IPS-15b (cell line): ENCODE data around the gene F10.
A peak's percentile ranks its signal among the peaks of the same experiment; 100 is the strongest.

Source experiments
- H3K27me3 ChIP-seq: one replicate; pipeline ENCODE4 v1.6.1; 2013; ENCODE audit warnings: low read length; ENCODE audit not compliant: control insufficient read depth, insufficient read depth
- H3K36me3 ChIP-seq: one replicate; pipeline ENCODE4 v1.6.1; 2013; ENCODE audit warnings: low read length; ENCODE audit not compliant: control insufficient read depth, insufficient read depth
- H3K4me1 ChIP-seq: one replicate; pipeline ENCODE4 v1.6.1; 2013; ENCODE audit warnings: mild to moderate bottlenecking, low read length; ENCODE audit not compliant: control insufficient read depth, insufficient read depth
- H3K4me3 ChIP-seq: one replicate; pipeline ENCODE4 v1.5.1; 2013; ENCODE audit warnings: low read depth, low read length
- H3K9ac ChIP-seq: one replicate; pipeline ENCODE4 v1.6.1; 2013; ENCODE audit warnings: low read depth, mild to moderate bottlenecking, low read length
- H3K9me3 ChIP-seq: one replicate; pipeline ENCODE4 v1.6.1; 2013; ENCODE audit warnings: mild to moderate bottlenecking, low read length; ENCODE audit not compliant: control insufficient read depth, insufficient read depth

F10 gene

DNA sequence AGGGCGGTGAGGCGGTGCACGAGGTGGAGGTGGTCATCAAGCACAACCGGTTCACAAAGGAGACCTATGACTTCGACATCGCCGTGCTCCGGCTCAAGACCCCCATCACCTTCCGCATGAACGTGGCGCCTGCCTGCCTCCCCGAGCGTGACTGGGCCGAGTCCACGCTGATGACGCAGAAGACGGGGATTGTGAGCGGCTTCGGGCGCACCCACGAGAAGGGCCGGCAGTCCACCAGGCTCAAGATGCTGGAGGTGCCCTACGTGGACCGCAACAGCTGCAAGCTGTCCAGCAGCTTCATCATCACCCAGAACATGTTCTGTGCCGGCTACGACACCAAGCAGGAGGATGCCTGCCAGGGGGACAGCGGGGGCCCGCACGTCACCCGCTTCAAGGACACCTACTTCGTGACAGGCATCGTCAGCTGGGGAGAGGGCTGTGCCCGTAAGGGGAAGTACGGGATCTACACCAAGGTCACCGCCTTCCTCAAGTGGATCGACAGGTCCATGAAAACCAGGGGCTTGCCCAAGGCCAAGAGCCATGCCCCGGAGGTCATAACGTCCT is 26.4 kb downstream of the F10 start:
- no peaks in the 10 kb centered on the region for H3K36me3 ChIP-seq
- peaks cover 10% of the 10 kb centered on the region for H3K27me3 ChIP-seq
- no peaks in the 10 kb centered on the region for H3K4me1 ChIP-seq
- no peak overlapping the region for H3K9ac ChIP-seq
- no peaks in the 10 kb centered on the region for H3K9me3 ChIP-seq
- no peak overlapping the region for H3K4me3 ChIP-seq

DNA sequence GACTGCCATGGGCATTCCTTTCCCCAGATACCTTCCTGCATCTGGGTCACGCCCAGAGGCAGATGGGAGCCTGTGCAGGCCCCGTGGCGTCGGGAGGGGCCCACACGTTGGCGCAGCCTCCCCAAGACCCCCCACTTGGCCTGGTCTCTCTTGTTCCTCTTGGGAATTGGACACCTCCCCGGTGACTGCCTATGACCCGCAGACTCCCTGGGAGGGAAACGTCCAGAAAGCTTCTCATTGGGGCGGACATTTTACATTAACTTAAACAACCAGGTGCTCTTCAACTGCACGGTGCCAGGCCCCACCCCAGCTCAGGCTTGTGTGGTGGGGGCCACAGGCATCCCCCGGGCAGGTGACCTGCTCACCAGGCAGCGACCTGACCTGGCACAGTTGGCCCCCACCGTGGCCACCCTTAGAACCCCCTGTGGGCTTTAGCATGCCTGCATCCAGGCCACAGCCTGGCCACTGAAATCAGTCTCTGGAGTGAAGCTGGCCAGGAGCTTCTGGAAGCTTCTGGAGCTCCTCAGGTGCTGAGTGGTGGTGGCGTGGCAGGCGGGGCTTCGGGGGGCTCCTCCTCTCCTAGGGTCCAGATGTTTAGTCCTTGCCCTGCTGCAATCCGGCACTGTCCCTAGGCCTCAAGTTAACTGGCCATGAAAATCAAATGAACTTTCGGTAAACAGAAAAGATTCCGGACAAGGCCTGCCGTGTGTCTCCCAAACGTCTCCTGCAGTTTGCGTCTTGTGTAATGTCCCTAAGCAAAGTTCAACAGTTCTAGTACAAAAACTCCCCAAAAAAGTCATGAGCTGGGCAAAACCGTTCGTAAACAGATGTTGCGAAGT is 27.3 kb downstream of the F10 start:
- Histone ChIP-seq H3K4me1 (peaks cover 4% of the 10 kb centered on the region), H3K27me3 (peaks cover 10% of the 10 kb centered on the region), H3K36me3 (no peaks in the 10 kb centered on the region), H3K9ac (no peak overlapping the region), H3K9me3 (no peaks in the 10 kb centered on the region), H3K4me3 (no peak overlapping the region)

DNA sequence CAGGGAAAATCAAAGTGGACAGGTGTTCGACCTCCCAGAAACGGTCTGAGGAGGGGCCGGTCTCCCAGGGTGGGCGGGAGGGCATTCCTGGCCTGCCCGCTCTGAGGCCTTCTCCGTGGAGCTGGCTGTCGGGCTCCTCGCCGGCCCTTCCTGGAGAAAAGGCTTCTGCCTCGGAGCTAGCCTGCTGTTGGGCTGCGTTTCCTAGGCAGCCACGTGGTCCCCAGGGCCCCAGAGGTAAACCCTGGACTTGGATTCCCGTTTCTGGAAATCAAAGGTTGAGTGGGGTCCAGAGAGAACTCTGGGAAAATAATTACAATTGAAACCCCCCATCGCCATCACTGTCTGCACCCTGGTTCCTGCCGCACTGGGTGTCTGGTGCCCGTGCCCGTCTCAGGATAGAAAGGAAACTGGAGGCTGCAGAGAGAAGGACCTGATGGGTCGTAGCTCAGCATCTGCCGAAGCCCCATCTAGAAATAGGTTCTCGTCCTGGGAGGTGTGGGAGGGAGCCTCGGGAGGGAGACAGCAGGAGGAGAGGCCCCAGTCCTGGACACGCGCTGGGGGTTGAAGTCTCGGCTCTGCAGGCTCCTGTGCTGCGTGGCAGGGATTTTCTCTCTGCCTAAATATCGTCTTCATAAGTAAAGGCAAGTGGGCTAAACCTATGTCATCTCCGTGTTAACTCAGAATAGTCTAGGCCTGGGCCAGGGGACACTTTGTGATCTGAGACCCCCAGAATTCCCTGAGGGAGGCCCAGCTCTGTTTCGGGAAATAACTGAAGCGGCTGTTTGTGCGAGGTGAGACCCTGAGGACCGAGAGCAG is 28.2 kb downstream of the F10 start:
- no peaks in the 10 kb centered on the region for H3K36me3 ChIP-seq

DNA sequence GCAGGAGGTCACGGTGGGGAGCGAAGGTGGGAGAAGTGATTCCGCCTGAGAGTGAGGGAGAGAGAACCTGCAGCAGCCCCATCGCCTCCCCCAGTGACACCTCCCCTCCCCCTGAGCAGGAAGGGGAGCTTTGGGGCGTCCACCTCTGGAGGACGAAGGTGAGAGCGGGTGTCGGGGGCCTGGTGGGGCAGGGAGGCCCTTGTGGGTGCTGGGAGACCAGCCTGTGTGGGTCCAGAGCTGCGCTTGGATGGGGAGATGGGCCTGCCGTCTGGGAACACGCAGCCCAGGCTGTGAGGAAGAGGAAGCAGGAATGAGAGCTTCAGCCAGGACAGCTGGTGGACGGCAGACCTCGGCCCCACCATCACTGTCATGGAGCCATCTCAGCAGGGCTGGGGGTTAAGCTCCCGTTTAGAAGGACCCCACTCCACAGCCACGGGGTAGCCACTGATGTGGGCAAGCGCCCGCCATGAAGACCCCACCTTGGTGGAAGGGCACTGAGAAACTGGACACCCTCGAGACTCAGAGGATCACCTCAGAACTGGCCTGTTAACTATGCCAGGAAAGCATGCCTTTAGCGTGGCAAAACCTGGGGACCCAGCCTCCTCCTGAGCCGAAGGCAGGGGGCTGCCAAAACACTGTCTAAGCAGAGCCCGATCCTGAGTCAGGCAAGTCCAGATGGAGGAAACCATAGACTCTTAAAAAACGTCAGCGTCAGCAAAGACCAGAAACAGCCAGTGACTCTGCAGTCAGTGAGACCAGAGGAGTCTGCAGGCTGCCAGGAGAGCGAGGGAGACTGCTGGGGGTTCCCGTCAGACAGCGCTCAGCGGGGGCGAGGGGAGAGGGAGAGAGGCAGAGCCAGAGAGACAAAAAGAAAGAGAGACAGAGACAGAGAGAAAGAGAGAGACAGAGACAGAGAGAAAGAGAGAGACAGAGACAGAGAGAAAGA is 29.4 kb downstream of the F10 start:
- no peak overlapping the region for H3K9ac ChIP-seq

More for the DNA sequence above, 28.2 kb downstream of the F10 start:
- Histone ChIP-seq H3K9me3 (no peaks in the 10 kb centered on the region), H3K4me1 (peaks cover 4% of the 10 kb centered on the region), H3K9ac (no peak overlapping the region), H3K27me3 (peaks cover 10% of the 10 kb centered on the region), H3K4me3 (no peak overlapping the region)

DNA sequence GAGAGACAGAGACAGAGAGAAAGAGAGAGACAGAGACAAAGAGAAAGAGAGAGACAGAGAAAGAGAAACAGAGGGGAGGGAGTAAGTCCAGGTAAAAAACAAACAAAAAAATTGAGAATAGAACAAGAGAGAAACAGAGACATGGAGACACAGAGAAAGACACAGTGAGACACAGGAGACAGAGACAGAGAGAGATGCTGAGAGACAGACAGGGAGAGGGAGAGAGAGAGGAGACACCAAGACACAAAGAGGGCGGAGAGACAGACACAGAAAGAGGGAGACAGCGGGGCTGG is 30.0 kb downstream of the F10 start:
- Histone ChIP-seq H3K9ac (peak overlapping the region; percentile 65), H3K27me3 (peaks cover 10% of the 10 kb centered on the region), H3K9me3 (no peaks in the 10 kb centered on the region), H3K36me3 (no peaks in the 10 kb centered on the region), H3K4me1 (peaks cover 4% of the 10 kb centered on the region), H3K4me3 (peak overlapping the region; percentile 53)

More for the DNA sequence above, 29.4 kb downstream of the F10 start:
- H3K4me1 ChIP-seq = peaks cover 4% of the 10 kb centered on the region
- no peak overlapping the region for H3K4me3 ChIP-seq
- peaks cover 10% of the 10 kb centered on the region for H3K27me3 ChIP-seq
- no peaks in the 10 kb centered on the region for H3K9me3 ChIP-seq
- H3K36me3 ChIP-seq = no peaks in the 10 kb centered on the region

DNA sequence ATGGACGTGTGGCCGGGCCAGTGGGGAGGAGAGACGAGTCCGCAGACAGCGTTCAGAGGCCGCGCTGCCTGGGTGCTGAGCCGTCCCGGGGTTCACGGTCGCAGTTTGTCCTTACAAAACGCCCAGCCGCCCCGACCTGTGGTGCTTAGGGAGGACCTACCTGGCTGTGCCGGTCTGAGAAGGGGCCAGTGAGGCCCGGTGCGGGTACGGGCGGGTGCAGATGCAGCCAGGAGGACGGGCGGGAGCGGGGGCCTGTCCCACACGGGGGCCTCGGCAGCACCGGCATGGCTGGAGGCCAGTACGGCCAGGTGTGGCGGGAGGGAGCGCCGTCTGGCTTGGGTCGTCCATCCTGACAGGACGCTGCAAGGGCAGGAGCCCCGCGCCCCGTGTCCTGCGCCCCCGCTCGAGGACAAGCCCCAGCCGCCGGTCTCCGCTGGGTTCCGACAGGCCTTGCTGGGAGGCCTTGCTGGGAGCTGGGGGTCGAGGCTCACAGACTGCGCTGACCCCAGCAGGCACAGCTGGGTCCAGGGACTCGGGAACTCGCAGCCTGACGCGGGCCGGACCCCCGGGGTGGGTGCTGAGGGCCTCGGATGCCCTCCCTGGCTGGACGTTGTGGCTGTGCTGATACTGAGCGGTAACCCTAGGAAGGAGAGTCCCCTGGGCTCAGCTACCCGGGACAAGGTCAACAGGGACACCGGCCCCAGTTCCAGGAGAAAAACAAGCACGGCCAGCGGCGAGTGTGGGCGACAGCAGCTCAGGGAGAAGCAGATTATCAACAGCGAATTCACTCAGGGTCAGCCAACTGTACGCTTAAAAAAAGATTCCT is 30.6 kb downstream of the F10 start:
- Histone ChIP-seq H3K4me3 (peak overlapping the region; percentile 53), H3K9ac (peak overlapping the region; percentile 65), H3K9me3 (no peaks in the 10 kb centered on the region), H3K36me3 (no peaks in the 10 kb centered on the region), H3K4me1 (peaks cover 5% of the 10 kb centered on the region), H3K27me3 (peaks cover 10% of the 10 kb centered on the region)

DNA sequence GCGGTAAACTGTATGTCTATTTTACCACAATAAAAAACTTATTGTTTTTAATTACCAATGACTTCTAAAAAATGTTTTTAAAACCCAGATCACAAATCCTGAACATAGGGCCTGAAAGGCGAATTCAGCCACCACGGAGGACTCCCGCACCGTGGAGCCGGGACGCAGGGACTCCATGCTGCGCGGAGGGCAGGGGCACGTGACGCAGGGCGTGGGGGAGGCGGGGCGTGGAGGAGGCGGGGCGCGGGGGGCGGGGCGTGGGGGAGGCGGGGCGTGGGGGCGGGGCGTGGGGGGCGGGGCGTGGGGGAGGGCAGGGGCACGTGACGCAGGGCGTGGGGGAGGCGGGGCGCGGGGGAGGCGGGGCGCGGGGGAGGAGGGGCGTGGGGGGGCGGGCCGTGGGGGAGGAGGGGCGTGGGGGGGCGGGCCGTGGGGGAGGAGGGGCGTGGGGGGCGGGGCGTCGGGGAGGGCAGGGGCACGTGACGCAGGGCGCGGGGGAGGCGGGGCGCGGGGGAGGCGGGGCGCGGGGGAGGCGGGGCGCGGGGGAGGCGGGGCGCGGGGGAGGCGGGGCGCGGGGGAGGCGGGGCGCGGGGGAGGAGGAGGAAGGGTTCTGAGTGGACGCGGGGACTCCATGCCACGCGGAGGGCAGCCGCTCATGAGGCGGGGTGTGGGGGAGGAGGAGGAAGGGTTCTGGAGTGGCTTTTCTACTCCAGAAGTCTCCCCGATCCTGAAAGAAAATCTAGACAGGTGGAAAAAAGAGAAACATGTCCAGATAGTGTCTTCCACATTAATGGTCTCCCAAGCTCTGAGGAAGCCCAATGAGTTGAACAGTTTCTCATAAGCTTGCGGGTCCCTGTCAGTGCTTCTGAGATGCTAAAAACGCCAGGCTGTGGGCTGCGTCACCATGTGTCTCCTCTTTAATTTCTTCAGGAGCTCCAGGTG is 31.5 kb downstream of the F10 start:
- Histone ChIP-seq H3K36me3 (no peaks in the 10 kb centered on the region), H3K9ac (no peak overlapping the region), H3K4me3 (peak overlapping the region; percentile 53), H3K9me3 (no peaks in the 10 kb centered on the region), H3K4me1 (peaks cover 9% of the 10 kb centered on the region), H3K27me3 (peaks cover 10% of the 10 kb centered on the region)

DNA sequence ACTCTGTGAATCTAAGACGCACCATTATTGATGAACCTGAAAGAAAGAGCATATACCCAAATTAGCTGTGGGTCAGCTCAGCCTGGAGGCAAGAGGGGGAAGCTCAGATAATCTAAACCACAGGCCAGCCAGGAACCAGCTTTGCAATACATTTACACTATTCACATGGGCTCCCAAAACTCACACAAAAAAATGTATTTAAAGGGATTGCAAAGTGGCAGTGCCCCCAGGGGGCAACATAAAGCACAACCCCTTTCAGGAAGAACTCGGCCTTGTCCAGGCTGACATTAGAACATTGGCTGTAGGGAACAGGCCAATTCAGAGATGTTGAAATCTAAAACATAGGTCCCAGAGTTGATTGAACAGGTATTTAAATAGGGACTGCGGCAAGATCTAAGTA is 32.6 kb downstream of the F10 start:
- Histone ChIP-seq H3K27me3 (peaks cover 10% of the 10 kb centered on the region), H3K4me1 (peaks cover 9% of the 10 kb centered on the region), H3K9ac (no peak overlapping the region), H3K4me3 (no peak overlapping the region), H3K36me3 (no peaks in the 10 kb centered on the region), H3K9me3 (no peaks in the 10 kb centered on the region)

DNA sequence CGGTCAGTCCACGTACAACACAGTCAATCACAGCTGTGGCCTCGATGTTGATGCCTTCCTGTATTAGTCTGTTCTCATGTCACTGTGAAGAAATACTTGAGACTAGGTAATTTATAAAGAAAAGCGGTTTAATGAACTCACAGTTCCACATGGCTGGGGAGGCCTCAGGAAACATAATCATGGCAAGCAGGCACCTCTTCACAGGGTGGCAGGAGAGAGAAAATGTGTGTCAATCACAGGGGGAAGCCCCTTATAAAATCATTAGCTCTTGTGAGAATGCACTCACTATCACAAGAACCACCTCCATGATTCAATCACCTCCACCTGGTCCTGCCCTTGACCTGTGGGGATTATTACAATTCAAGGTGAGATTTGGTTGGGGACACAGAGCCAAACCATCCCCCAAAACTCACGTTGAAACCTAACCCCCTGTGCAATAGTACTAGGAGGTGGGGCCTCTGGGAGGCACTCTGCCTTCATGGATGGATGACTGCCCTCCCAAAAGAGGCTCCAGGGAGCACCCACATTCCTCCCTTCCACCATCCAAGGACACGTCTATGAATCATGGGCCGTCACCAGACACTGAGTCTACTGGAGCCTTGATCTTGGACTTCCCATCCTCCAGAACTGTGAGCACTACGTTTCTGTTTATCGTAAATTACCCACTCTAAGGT is 33.5 kb downstream of the F10 start:
- Histone ChIP-seq H3K4me3 (no peak overlapping the region), H3K9me3 (no peaks in the 10 kb centered on the region), H3K36me3 (no peaks in the 10 kb centered on the region), H3K27me3 (peaks cover 10% of the 10 kb centered on the region), H3K4me1 (peaks cover 9% of the 10 kb centered on the region), H3K9ac (no peak overlapping the region)
